RWPE2 (cell line): ENCODE measurements around the gene TMEM134.
A peak's percentile ranks its signal among the peaks of the same experiment; 100 is the strongest.

Experiments used
- ATAC-seq: fragments of 200-7000 bp; cut with Tn5 transposase; 3 replicates; pipeline ENCODE4 v1.9.1; 2021; ENCODE audit warnings: low read depth
- DNase-seq: peaks from one replicate; pipeline ENCODE4 v3.0.0-alpha.2; 2020; ENCODE audit warnings: low spot score
- H3K27ac ChIP-seq: fragments of 450-650 bp; 2 replicates; pipeline ENCODE4 v1.5.1; 2017; ENCODE audit warnings: mild to moderate bottlenecking; ENCODE audit not compliant: poor library complexity, severe bottlenecking
- H3K27me3 ChIP-seq: fragments of 250-450 bp; sonication (Bioruptor Pico); 2 replicates; pipeline ENCODE4 v1.5.1; 2021; ENCODE audit warnings: mild to moderate bottlenecking, moderate library complexity; ENCODE audit not compliant: insufficient read depth, poor library complexity, severe bottlenecking
- H3K36me3 ChIP-seq: fragments of 250-450 bp; sonication (Bioruptor Pico); 2 replicates; pipeline ENCODE4 v1.5.1; 2020; ENCODE audit warnings: low read depth, mild to moderate bottlenecking, moderate library complexity
- H3K4me1 ChIP-seq: fragments of 250-450 bp; sonication (Bioruptor Pico); 2 replicates; pipeline ENCODE4 v1.5.1; 2021; ENCODE audit warnings: mild to moderate bottlenecking, moderate library complexity; ENCODE audit not compliant: insufficient read depth, poor library complexity, severe bottlenecking
- H3K4me3 ChIP-seq: fragments of 250-450 bp; sonication (Bioruptor Pico); 2 replicates; pipeline ENCODE4 v1.5.1; 2021; ENCODE audit warnings: mild to moderate bottlenecking, moderate library complexity; ENCODE audit not compliant: severe bottlenecking
- H3K9me3 ChIP-seq: fragments of 250-450 bp; sonication (Bioruptor Pico); 2 replicates; pipeline ENCODE4 v1.5.1; 2021; ENCODE audit warnings: mild to moderate bottlenecking, moderate library complexity; ENCODE audit not compliant: severe bottlenecking
- TF ChIP-seq, protein P1 (sequence below): fragments of 450-650 bp; IDR thresholded peaks from one replicate; pipeline ENCODE4 v1.5.1; 2017; ENCODE audit warnings: mild to moderate bottlenecking, moderate library complexity; ENCODE audit not compliant: poor library complexity, severe bottlenecking

TMEM134 gene

DNA sequence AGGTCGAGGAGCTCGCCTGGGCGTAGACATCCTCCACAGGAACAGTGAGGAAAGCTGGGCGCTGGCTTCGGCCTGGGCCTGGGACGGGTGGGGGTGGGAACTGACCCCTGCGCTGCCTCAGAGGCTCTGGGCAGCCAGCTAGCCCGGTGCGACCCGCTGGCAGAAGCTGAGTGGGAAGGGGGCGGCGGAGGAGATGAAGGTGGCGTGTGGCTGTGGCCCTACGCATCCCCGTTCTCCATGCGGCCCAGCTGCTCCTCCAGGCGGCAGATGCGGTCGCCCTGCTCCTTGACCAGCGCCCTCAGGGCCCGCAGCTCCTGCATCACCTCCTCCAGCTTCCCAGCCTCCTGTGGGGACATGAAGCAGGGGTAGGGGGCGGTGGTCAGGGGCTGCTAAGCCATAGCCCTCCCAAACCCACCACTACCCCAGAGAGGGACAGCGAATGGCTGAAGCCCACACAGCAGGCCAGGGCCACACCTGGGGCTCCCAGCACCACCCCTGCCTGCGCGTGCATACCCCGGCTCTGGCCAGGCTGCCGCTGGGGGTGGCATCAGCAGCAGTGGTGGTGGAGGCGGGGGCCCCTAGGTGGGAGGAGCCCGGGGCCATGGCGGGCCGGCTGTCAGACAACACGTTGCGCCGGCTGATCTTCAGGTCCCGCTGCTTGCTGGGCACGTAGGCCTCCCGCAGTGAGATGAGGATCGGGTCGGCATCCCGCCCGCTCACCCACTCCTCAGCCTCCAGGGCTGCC, 30.7 kb downstream of the TMEM134 start:
- H3K27me3 ChIP-seq = no peaks in the 10 kb centered on the region
- ATAC-seq (no peak), DNase-seq (peak; percentile 68)
- H3K4me3 ChIP-seq = no peak overlapping the region
- H3K4me1 ChIP-seq = no peaks in the 10 kb centered on the region
- TF ChIP-seq, protein P1, sequence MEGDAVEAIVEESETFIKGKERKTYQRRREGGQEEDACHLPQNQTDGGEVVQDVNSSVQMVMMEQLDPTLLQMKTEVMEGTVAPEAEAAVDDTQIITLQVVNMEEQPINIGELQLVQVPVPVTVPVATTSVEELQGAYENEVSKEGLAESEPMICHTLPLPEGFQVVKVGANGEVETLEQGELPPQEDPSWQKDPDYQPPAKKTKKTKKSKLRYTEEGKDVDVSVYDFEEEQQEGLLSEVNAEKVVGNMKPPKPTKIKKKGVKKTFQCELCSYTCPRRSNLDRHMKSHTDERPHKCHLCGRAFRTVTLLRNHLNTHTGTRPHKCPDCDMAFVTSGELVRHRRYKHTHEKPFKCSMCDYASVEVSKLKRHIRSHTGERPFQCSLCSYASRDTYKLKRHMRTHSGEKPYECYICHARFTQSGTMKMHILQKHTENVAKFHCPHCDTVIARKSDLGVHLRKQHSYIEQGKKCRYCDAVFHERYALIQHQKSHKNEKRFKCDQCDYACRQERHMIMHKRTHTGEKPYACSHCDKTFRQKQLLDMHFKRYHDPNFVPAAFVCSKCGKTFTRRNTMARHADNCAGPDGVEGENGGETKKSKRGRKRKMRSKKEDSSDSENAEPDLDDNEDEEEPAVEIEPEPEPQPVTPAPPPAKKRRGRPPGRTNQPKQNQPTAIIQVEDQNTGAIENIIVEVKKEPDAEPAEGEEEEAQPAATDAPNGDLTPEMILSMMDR = no peak
- H3K27ac ChIP-seq = no peak overlapping the region
- peaks cover 28% of the 10 kb centered on the region for H3K36me3 ChIP-seq
- no peaks in the 10 kb centered on the region for H3K9me3 ChIP-seq

DNA sequence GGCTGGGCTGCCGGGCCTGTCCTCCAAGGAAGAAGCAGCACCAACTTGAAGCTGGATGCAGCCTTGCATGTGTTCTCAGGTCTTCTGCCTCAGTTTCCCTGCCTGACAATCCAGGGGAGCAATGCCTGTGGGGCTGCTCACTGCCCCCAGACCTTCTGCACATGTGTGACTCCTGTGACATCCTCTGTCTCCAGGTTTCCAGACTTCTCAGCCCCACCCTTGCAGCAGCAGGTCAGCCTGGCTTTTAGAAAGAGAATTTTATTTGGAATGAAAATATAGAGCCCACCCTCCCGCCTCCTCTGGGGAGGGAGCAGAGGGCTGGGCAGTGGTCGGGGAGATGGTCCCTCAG, 31.3 kb downstream of the TMEM134 start:
- no peaks in the 10 kb centered on the region for H3K27me3 ChIP-seq
- H3K27ac ChIP-seq = no peak overlapping the region
- H3K4me1 ChIP-seq = no peaks in the 10 kb centered on the region
- TF ChIP-seq, protein P1 = no peak
- H3K9me3 ChIP-seq = no peaks in the 10 kb centered on the region
- ATAC-seq (no peak), DNase-seq (no peak)
- no peak overlapping the region for H3K4me3 ChIP-seq
- H3K36me3 ChIP-seq = peaks cover 33% of the 10 kb centered on the region

DNA sequence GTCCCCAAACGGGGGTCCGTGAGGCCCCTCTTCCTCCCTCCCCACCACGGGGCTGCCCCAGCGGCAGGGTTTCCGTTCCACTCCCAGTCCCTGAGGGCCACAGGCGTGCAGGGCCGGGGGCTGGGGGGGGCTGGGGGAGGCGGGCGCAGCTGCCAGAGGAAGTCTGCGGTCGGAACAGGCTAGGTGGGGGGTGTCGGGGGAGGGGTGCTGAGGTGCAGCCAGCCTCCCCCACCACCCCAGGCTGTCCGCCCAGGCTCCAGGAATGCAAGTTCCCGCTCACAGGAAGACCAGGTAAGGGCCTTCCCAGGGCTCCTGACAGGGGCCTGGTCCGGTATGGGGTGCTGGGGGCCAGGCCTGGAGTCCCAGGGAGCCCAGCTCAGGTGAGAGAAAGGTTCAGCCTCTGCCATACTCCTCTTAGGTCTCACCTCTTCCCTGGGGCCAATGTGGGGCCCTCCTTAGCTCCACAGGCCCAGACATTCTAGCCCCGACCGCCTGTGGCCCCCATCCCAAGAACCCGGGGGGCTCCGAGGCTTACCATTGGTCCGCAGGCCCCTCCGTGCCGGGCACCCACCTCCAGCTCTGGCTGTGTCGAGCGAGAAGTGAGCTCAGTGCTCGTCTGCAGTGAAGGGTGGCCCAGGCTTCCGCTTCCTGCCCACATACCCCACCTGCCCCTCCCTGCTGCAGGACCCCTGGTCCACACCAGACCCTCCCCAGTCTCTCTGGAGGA, 31.8 kb downstream of the TMEM134 start, which contains the start of gene PTPRCAP:
Gene PTPRCAP, minus strand, starts transcription at position 601 of the 727 bp plus-strand sequence. Its CDS starts 63 bp downstream, at position 538.
- Histone ChIP-seq H3K4me3 (no peak within 1 kb of the TSS), H3K36me3 (peaks cover 39% of the 10 kb centered on the region), H3K27me3 (no peaks in the 10 kb centered on the region), H3K9me3 (no peaks in the 10 kb centered on the region), H3K27ac (no peak within 1 kb of the TSS), H3K4me1 (no peaks in the 10 kb centered on the region)
- no peak for DNase-seq
- no peak for ATAC-seq
- TF ChIP-seq, protein P1 = no peak

DNA sequence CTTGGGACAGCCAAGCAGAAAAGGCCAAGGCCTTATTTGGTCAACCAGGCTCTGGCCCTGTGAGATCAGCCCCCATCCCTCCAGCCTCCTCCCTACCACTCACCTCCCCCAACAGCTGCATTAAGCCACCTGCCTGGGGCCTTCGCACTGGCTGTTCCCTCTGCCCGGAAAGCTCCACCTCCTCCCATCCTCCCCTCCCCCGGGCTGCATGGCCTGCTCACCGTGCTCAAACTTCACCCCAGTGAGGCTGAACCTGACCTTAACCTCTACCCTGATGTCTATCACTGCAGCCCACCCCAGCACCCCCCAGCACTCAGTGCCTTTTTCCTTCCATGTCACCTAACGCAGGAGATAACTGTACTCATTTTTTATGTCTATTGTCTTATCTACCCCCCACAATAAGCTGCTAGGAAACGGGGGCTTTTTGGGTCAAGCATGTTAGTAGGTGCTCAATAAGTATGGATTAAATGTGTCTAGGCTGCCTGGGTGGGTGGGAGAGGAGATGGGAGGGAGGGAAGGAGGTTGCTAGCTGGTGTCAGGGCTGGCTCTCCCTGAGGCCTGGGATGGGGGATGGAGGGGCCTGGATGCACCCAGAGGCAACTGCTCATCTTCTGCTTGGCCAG, 32.5 kb downstream of the TMEM134 start:
- Histone ChIP-seq H3K36me3 (peaks cover 40% of the 10 kb centered on the region), H3K4me3 (no peak overlapping the region)
- peak; percentile 10; the same call in 1 of the 3 replicates for ATAC-seq

More for the DNA sequence above, 32.5 kb downstream of the TMEM134 start:
- Histone ChIP-seq H3K27me3 (no peaks in the 10 kb centered on the region), H3K9me3 (no peaks in the 10 kb centered on the region), H3K27ac (no peak overlapping the region), H3K4me1 (no peaks in the 10 kb centered on the region)
- DNase-seq = no peak
- TF ChIP-seq, protein P1 = no peak
